KG1 (cell line): ENCODE results near the gene RHNO1.

ENCODE experiments used
- DNase-seq: peaks from one replicate; lab custom pipeline; 2025; lab: John Stamatoyannopoulos, UW

The RHNO1 gene

GRCh38 chr12:2902272-2902880, 25.4 kb downstream of the RHNO1 start:
- no peak for DNase-seq

- no peak for DNase-seq
These were observed 27.2 kb downstream of the RHNO1 start for GRCh38 chr12:2904260-2904659.

- DNase-seq: no peak
These were observed 35.2 kb downstream of the RHNO1 start for GRCh38 chr12:2912216-2912575.

GRCh38 chr12:2919249-2919648, 42.2 kb downstream of the RHNO1 start:
- DNase-seq: no peak

- no peak for DNase-seq
These were observed 45.3 kb downstream of the RHNO1 start for GRCh38 chr12:2922329-2922728.

- no peak for DNase-seq
These were observed 46.0 kb downstream of the RHNO1 start for GRCh38 chr12:2923057-2923456.

GRCh38 chr12:2924019-2924418, 47.0 kb downstream of the RHNO1 start:
- DNase-seq: no peak

- DNase-seq: no peak
These were observed 48.4 kb downstream of the RHNO1 start for GRCh38 chr12:2925322-2925995.

- DNase-seq: no peak
These were observed 53.8 kb downstream of the RHNO1 start for GRCh38 chr12:2930865-2931264.

GRCh38 chr12:2933586-2933985, 56.6 kb downstream of the RHNO1 start:
- no peak for DNase-seq

- no peak for DNase-seq
These were observed 57.3 kb downstream of the RHNO1 start for GRCh38 chr12:2934371-2934770.

- DNase-seq: no peak
These were observed 59.3 kb downstream of the RHNO1 start for GRCh38 chr12:2936301-2936700.

GRCh38 chr12:2937500-2937899, 60.5 kb downstream of the RHNO1 start:
- DNase-seq: no peak
